Thymus (tissue), 11 donors: ENCODE results near the gene DRAXIN. TPM values are rescaled to one million over a fixed set of nuclear protein-coding genes. Genes with fewer than 3 reads are reported as not detected.

ENCODE experiments used
- DNase-seq, 9 donors: peaks; one replicate each; pipeline ENCODE4 v3.0.0-alpha.2; 2013; ENCODE audit warnings: low spot score in 9 of 9, low read depth in 6 of 9, missing footprints in 1 of 9
- H3K27ac ChIP-seq, 2 donors: one replicate each; pipeline ENCODE4 v1.5.1; 2013; ENCODE audit warnings: control low read depth in 1 of 2, low read depth in 1 of 2, low read length in 1 of 2, mild to moderate bottlenecking in 1 of 2, moderate library complexity in 1 of 2
- H3K27me3 ChIP-seq, 2 donors: one replicate each; pipeline ENCODE4 v1.5.1; 2013; ENCODE audit warnings: low read length in 1 of 2; ENCODE audit not compliant: control insufficient read depth in 2 of 2, insufficient read depth in 1 of 2
- H3K36me3 ChIP-seq, 2 donors: one replicate each; pipeline ENCODE4 v1.5.1; 2013; ENCODE audit warnings: low read length in 1 of 2, mild to moderate bottlenecking in 1 of 2, moderate library complexity in 1 of 2; ENCODE audit not compliant: control insufficient read depth in 2 of 2, insufficient read depth in 2 of 2
- H3K4me1 ChIP-seq, 2 donors: one replicate each; pipeline ENCODE4 v1.5.1; 2013; ENCODE audit warnings: low read length in 2 of 2; ENCODE audit not compliant: control insufficient read depth in 2 of 2, insufficient read depth in 2 of 2
- H3K4me3 ChIP-seq, 2 donors: one replicate each; pipeline ENCODE4 v1.5.1; 2013; ENCODE audit warnings: low read length in 2 of 2, control low read depth in 1 of 2, mild to moderate bottlenecking in 1 of 2
- H3K9me3 ChIP-seq, 2 donors: one replicate each; pipeline ENCODE4 v1.5.1; 2013; ENCODE audit warnings: low read length in 1 of 2, mild to moderate bottlenecking in 1 of 2; ENCODE audit not compliant: control insufficient read depth in 2 of 2, insufficient read depth in 1 of 2
- WGBS: extraction: QIAGEN DNeasy Blood & Tissue Kit; methylation state at CpG from one replicate; pipeline ENCODE4 v1.1.7; 2013; 5-methylcytosine and 5-hydroxymethylcytosine counted together
- polyA plus RNA-seq: library from polyadenylated mRNA; stranded (reverse); fragments of 200-250 nt; gene quantifications from one replicate; pipeline ENCODE4 v1.2.3, GENCODE V29; 2013
- total RNA-seq: library from RNA; stranded (reverse); fragments of 120-200 nt; gene quantifications from one replicate; pipeline ENCODE4 v1.2.4, GENCODE V29; 2013
- donor health status: healthy.

Gene DRAXIN
- total and polyA plus RNA-seq, 2 donors: 0.14 TPM

GRCh38 chr1:11735531-11735853 is 44.0 kb downstream of the DRAXIN start:
- H3K27me3 ChIP-seq: peaks cover 0 to 18% of the 10 kb centered on the region in 2 donors
- no peak for DNase-seq
- H3K27ac ChIP-seq: peak overlapping the region in 1 of 2 donors; percentile 83
- 79% methylated on average over 4 of the region's 4 CpGs for WGBS
- H3K4me1 ChIP-seq: peaks cover 26 to 44% of the 10 kb centered on the region in 2 donors
- peaks cover 0 to 3% of the 10 kb centered on the region in 2 donors for H3K36me3 ChIP-seq
- peaks cover 0 to 1% of the 10 kb centered on the region in 2 donors for H3K9me3 ChIP-seq
- H3K4me3 ChIP-seq: peak overlapping the region in 1 of 2 donors; percentile 83

- peaks cover 0 to 1% of the 10 kb centered on the region in 2 donors for H3K9me3 ChIP-seq
- peak in 8 of 9 donors; percentile 61 to 90 (median 79) for DNase-seq
- peak within 1 kb of the TSS; percentile 66 to 83 for H3K27ac ChIP-seq
- H3K4me1 ChIP-seq: peaks cover 28 to 44% of the 10 kb centered on the region in 2 donors
- WGBS: 7% methylated on average over 59 of the region's 59 CpGs
- H3K36me3 ChIP-seq: peaks cover 0 to 3% of the 10 kb centered on the region in 2 donors
- H3K27me3 ChIP-seq: peaks cover 0 to 18% of the 10 kb centered on the region in 2 donors
- peak within 1 kb of the TSS; percentile 56 to 83 for H3K4me3 ChIP-seq
Observed at GRCh38 chr1:11735854-11736745, 44.6 kb downstream of the DRAXIN start, which contains the start of gene AGTRAP. Gene AGTRAP, plus strand, starts transcription at chr1:11736136. Its CDS starts 73 bp downstream, at chr1:11736209.

GRCh38 chr1:11736746-11737639 is 45.5 kb downstream of the DRAXIN start:
- 19% methylated on average over 15 of the region's 15 CpGs for WGBS
- Histone ChIP-seq H3K4me3 (peak overlapping the region; percentile 56 to 83), H3K27me3 (peaks cover 0 to 18% of the 10 kb centered on the region in 2 donors), H3K9me3 (peaks cover 0 to 1% of the 10 kb centered on the region in 2 donors), H3K36me3 (peaks cover 0 to 3% of the 10 kb centered on the region in 2 donors), H3K4me1 (peaks cover 29 to 40% of the 10 kb centered on the region in 2 donors), H3K27ac (peak overlapping the region; percentile 66 to 83)
- peak in 4 of 9 donors; percentile 34 to 74 (median 42) for DNase-seq

GRCh38 chr1:11738096-11738495 is 46.6 kb downstream of the DRAXIN start:
- no peak overlapping the region for H3K4me3 ChIP-seq

GRCh38 chr1:11738783-11739182 is 47.3 kb downstream of the DRAXIN start:
- DNase-seq: no peak
- Histone ChIP-seq H3K4me1 (peaks cover 27 to 32% of the 10 kb centered on the region in 2 donors), H3K27me3 (peaks cover 0 to 18% of the 10 kb centered on the region in 2 donors), H3K9me3 (peaks cover 0 to 1% of the 10 kb centered on the region in 2 donors), H3K36me3 (peaks cover 0 to 3% of the 10 kb centered on the region in 2 donors), H3K27ac (peak overlapping the region in 1 of 2 donors; percentile 40), H3K4me3 (no peak overlapping the region)
- 76% methylated on average over 6 of the region's 6 CpGs for WGBS

More at GRCh38 chr1:11738096-11738495, 46.6 kb downstream of the DRAXIN start:
- DNase-seq: no peak
- peaks cover 27 to 32% of the 10 kb centered on the region in 2 donors for H3K4me1 ChIP-seq
- H3K27me3 ChIP-seq: peaks cover 0 to 18% of the 10 kb centered on the region in 2 donors
- WGBS: 87% methylated on average over 2 of the region's 2 CpGs
- peaks cover 0 to 3% of the 10 kb centered on the region in 2 donors for H3K36me3 ChIP-seq
- no peak overlapping the region for H3K27ac ChIP-seq
- H3K9me3 ChIP-seq: peaks cover 0 to 1% of the 10 kb centered on the region in 2 donors

GRCh38 chr1:11740258-11741192 is 49.0 kb downstream of the DRAXIN start:
- no peak overlapping the region for H3K4me3 ChIP-seq
- peaks cover 27 to 31% of the 10 kb centered on the region in 2 donors for H3K4me1 ChIP-seq
- peaks cover 0 to 18% of the 10 kb centered on the region in 2 donors for H3K27me3 ChIP-seq
- peak in 2 of 9 donors; percentile 33 to 39 for DNase-seq
- H3K9me3 ChIP-seq: peaks cover 0 to 1% of the 10 kb centered on the region in 2 donors
- peak overlapping the region in 1 of 2 donors; percentile 31 for H3K27ac ChIP-seq
- H3K36me3 ChIP-seq: peaks cover 0 to 3% of the 10 kb centered on the region in 2 donors
- WGBS: 24% methylated on average over 15 of the region's 15 CpGs

- H3K4me1 ChIP-seq: peaks cover 22 to 24% of the 10 kb centered on the region in 2 donors
- no peak overlapping the region for H3K27ac ChIP-seq
- 84% methylated on average over 4 of the region's 4 CpGs for WGBS
- H3K4me3 ChIP-seq: no peak overlapping the region
- peaks cover 0 to 1% of the 10 kb centered on the region in 2 donors for H3K9me3 ChIP-seq
- H3K36me3 ChIP-seq: peaks cover 0 to 3% of the 10 kb centered on the region in 2 donors
- DNase-seq: no peak
- peaks cover 0 to 12% of the 10 kb centered on the region in 2 donors for H3K27me3 ChIP-seq
Observed at GRCh38 chr1:11741482-11741881, 50.0 kb downstream of the DRAXIN start.
